SK-N-SH (cell line): ENCODE data around the gene HIGD1C. TPM values are rescaled to one million over a fixed set of nuclear protein-coding genes. Genes with fewer than 3 reads are reported as not detected.

Experiments used
- CTCF ChIA-PET: fragments of 300-600, 350-600 bp; formaldehyde crosslinking; extraction: SDS; loops from one replicate; lab custom pipeline; 2021; lab: Yijun Ruan, JAX
- POLR2A ChIA-PET: fragments of 350-600 bp; sonication (Branson Sonifier 250); formaldehyde crosslinking; extraction: SDS; loops from one replicate; lab custom pipeline; 2020; ENCODE audit warnings: antibody characterized with exemption, inconsistent platforms; lab: Yijun Ruan, JAX
- DNase-seq: peaks from one replicate; pipeline ENCODE4 v3.0.0; 2012
- H2AFZ ChIP-seq: fragments of 200-600 bp; sonication (generic); 2 replicates; pipeline ENCODE4 v1.8.1; 2016; ENCODE audit warnings: antibody characterized with exemption, mild to moderate bottlenecking, low read depth
- H3F3A ChIP-seq: fragments of 200-600 bp; sonication (generic); replicated peaks from 2 replicates; pipeline ENCODE3; 2016; ENCODE audit warnings: antibody characterized with exemption, mild to moderate bottlenecking; ENCODE audit not compliant: insufficient read depth
- H3K27ac ChIP-seq, 2 experiments: fragments of 200-500 bp in 1 of 2; fragments of 200-600 bp in 1 of 2; sonication (Bioruptor generic) in 1 of 2; sonication (generic), shearing (Covaris generic) in 1 of 2; 2 replicates each; pipeline versions ENCODE4 v1.5.1 to v1.6.1; 2014 to 2016; ENCODE audit warnings: low read depth in 2 of 2, inconsistent platforms in 1 of 2, low read length in 1 of 2, mild to moderate bottlenecking in 1 of 2, mixed read lengths in 1 of 2
- H3K27me3 ChIP-seq: fragments of 200-600 bp; sonication (generic), shearing (Covaris generic); 2 replicates; pipeline ENCODE4 v1.6.1; 2016; ENCODE audit warnings: mixed run types; ENCODE audit not compliant: insufficient read depth
- H3K36me3 ChIP-seq, 2 experiments: fragments of 200-500 bp in 1 of 2; fragments of 200-600 bp in 1 of 2; sonication (Bioruptor generic) in 1 of 2; sonication (generic) in 1 of 2; replicated peaks in 1 of 2; 2 replicates each; pipeline versions ENCODE3 to v1.5.1; 2014 to 2016; ENCODE audit warnings: low read length in 1 of 2, mild to moderate bottlenecking in 1 of 2; ENCODE audit not compliant: insufficient read depth in 2 of 2, control insufficient read depth in 1 of 2
- H3K4me1 ChIP-seq, 2 experiments: fragments of 200-500 bp in 1 of 2; fragments of 200-600 bp in 1 of 2; sonication (Bioruptor generic) in 1 of 2; sonication (generic), shearing (Covaris generic) in 1 of 2; 2 replicates each; pipeline versions ENCODE4 v1.5.1 to v1.6.1; 2014 to 2016; ENCODE audit warnings: low read depth in 1 of 2, low read length in 1 of 2, mixed run types in 1 of 2; ENCODE audit not compliant: insufficient read depth in 2 of 2, control insufficient read depth in 1 of 2
- H3K4me2 ChIP-seq: fragments of 200-600 bp; sonication (generic), shearing (Covaris generic); 2 replicates; pipeline ENCODE4 v1.6.1; 2017; ENCODE audit warnings: mixed run types
- H3K4me3 ChIP-seq, 2 experiments: fragments of 200-500 bp in 1 of 2; fragments of 200-600 bp in 1 of 2; sonication (Bioruptor generic) in 1 of 2; sonication (generic), shearing (Covaris generic) in 1 of 2; 2 replicates each; pipeline versions ENCODE4 v1.5.1 to v1.8.1; 2014 to 2016; ENCODE audit warnings: low read depth in 2 of 2, inconsistent platforms in 1 of 2, low read length in 1 of 2, mild to moderate bottlenecking in 1 of 2, mixed read lengths in 1 of 2, moderate library complexity in 1 of 2
- H3K79me2 ChIP-seq: fragments of 200-600 bp; sonication (generic); 2 replicates; pipeline ENCODE4 v1.8.1; 2017; ENCODE audit warnings: mild to moderate bottlenecking; ENCODE audit not compliant: insufficient read depth
- H3K9ac ChIP-seq: fragments of 200-600 bp; sonication (generic); 2 replicates; pipeline ENCODE4 v1.6.1; 2017; ENCODE audit warnings: mixed run types
- H3K9me2 ChIP-seq: fragments of 200-600 bp; sonication (generic); 2 replicates; pipeline ENCODE4 v1.6.1; 2017; ENCODE audit warnings: mixed run types
- H3K9me3 ChIP-seq: fragments of 200-600 bp; sonication (generic); 2 replicates; pipeline ENCODE4 v1.6.1; 2017; ENCODE audit warnings: mixed run types, mild to moderate bottlenecking, moderate library complexity
- H4K20me1 ChIP-seq: fragments of 200-600 bp; sonication (generic); 2 replicates; pipeline ENCODE4 v1.6.1; 2017; ENCODE audit warnings: mild to moderate bottlenecking, mixed run types; ENCODE audit not compliant: insufficient read depth
- ELF1 ChIP-seq: IDR thresholded peaks from 2 replicates; pipeline ENCODE4 v1.4.0; 2012
- FOSL2 ChIP-seq: IDR thresholded peaks from 2 replicates; pipeline ENCODE4 v1.4.0; 2012; ENCODE audit warnings: low read depth, mild to moderate bottlenecking, moderate library complexity, borderline replicate concordance
- GABPA ChIP-seq: IDR thresholded peaks from 2 replicates; pipeline ENCODE4 v1.4.0; 2012; ENCODE audit warnings: low read depth, mild to moderate bottlenecking
- GATA2 ChIP-seq: sonication (generic); formaldehyde crosslinking; IDR thresholded peaks from 2 replicates; pipeline ENCODE4 v1.5.0; 2020; ENCODE audit warnings: mild to moderate bottlenecking, missing genetic modification reagents
- JUND ChIP-seq: IDR thresholded peaks from 2 replicates; pipeline ENCODE4 v1.4.0; 2012
- MEF2A ChIP-seq: IDR thresholded peaks from 2 replicates; pipeline ENCODE4 v1.4.0; 2012; ENCODE audit warnings: low read depth, borderline replicate concordance
- NFIC ChIP-seq: IDR thresholded peaks from 2 replicates; pipeline ENCODE4 v1.4.0; 2012; ENCODE audit warnings: borderline replicate concordance
- RAD21 ChIP-seq: IDR thresholded peaks from 2 replicates; pipeline ENCODE4 v1.6.1; 2012; ENCODE audit warnings: mild to moderate bottlenecking, low read length
- RCOR1 ChIP-seq: fragments of 150-350 bp; IDR thresholded peaks from 2 replicates; pipeline ENCODE4 v1.6.1; 2017; ENCODE audit warnings: antibody characterized with exemption, low read length
- RFX5 ChIP-seq: IDR thresholded peaks from 2 replicates; pipeline ENCODE4 v1.6.1; 2012; ENCODE audit warnings: mild to moderate bottlenecking, improper control_type of control experiment, low read length
- RXRA ChIP-seq: IDR thresholded peaks from 2 replicates; pipeline ENCODE4 v1.4.0; 2012; ENCODE audit warnings: low read depth, mild to moderate bottlenecking, borderline replicate concordance
- SMC3 ChIP-seq: IDR thresholded peaks from 2 replicates; pipeline ENCODE4 v1.6.1; 2012; ENCODE audit warnings: low read depth, low read length, improper control_type of control experiment
- TAF1 ChIP-seq: IDR thresholded peaks from 2 replicates; pipeline ENCODE4 v1.6.1; 2012; ENCODE audit warnings: low read depth, mild to moderate bottlenecking, low read length, moderate library complexity, borderline replicate concordance
- TCF12 ChIP-seq: IDR thresholded peaks from 2 replicates; pipeline ENCODE4 v1.4.0; 2012
- TEAD4 ChIP-seq: IDR thresholded peaks from 2 replicates; pipeline ENCODE4 v1.4.0; 2012; ENCODE audit warnings: mild to moderate bottlenecking, borderline replicate concordance; ENCODE audit not compliant: insufficient read depth
- YY1 ChIP-seq: IDR thresholded peaks from 2 replicates; pipeline ENCODE4 v1.4.0; 2012; ENCODE audit warnings: low read depth, mild to moderate bottlenecking
- WGBS: methylation state at CpG from one replicate; pipeline ENCODE4 v1.1.6; 2017; ENCODE audit warnings: low lambda C conversion rate; 5-methylcytosine and 5-hydroxymethylcytosine counted together
- polyA plus RNA-seq, 3 experiments: library from polyadenylated mRNA; depleted of rRNA; stranded (reverse); fragments of >200 nt; gene quantifications; 2 replicates each; pipeline ENCODE4 v1.2.3, GENCODE V29; 2012
- TF ChIP-seq, protein P1 (sequence below): IDR thresholded peaks from 2 replicates; pipeline ENCODE4 v1.6.1; 2012; ENCODE audit warnings: mild to moderate bottlenecking, low read depth, low read length, moderate library complexity
- TF ChIP-seq, protein P2 (sequence below): IDR thresholded peaks from 2 replicates; pipeline ENCODE4 v1.4.0; 2012; ENCODE audit warnings: low read depth, borderline replicate concordance

The HIGD1C gene
- polyA plus RNA-seq, 1 of the 3 experiments (the other 2 are of a cell fraction): not detected

DNA sequence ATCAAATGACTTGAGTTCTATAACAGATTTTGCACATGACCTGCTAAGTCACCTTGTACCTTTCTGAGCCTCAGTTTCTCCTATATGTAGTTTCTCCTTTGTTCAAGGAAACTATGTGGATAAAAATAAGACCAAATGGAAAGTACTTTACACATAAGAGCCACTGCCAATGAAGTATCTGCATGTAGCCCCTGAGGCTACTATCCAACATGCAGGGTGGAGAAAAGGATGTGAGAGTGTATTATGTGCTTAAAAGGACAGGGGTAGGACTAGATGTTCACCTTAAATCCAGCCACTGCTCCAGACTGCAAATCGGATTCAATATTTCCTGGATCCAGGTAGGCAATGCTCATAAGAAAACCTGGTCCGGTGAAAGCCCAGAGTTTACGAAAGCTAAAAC, 52.7 kb downstream of the HIGD1C start:
- Histone ChIP-seq H3F3A (no peaks in the 10 kb centered on the region), H3K79me2 (peaks cover 15% of the 10 kb centered on the region), H3K27ac (no peak overlapping the region), H3K4me3 (no peak overlapping the region), H3K4me2 (no peak overlapping the region), H4K20me1 (no peaks in the 10 kb centered on the region), H3K36me3 (peaks cover 19 to 29% of the 10 kb centered on the region in 2 experiments), H2AFZ (no peak overlapping the region), H3K9ac (no peak overlapping the region), H3K4me1 (no peaks in the 10 kb centered on the region), H3K27me3 (no peaks in the 10 kb centered on the region), H3K9me2 (no peaks in the 10 kb centered on the region), H3K9me3 (no peaks in the 10 kb centered on the region)
- ChIA-PET POLR2A (no interaction called here), CTCF (interaction anchor here (1.0 to 1.6 kb wide), 3 partner anchors 18 to 238 kb away, joined by 3 to 5 read pairs (median 3); no protein-coding TSS in a partner anchor)
- WGBS: 94% methylated on average over 3 of the region's 3 CpGs
- DNase-seq: no peak
- TF ChIP-seq ELF1 (no peak), RFX5 (no peak), YY1 (no peak), JUND (no peak), TEAD4 (no peak), NFIC (no peak), MEF2A (no peak)

DNA sequence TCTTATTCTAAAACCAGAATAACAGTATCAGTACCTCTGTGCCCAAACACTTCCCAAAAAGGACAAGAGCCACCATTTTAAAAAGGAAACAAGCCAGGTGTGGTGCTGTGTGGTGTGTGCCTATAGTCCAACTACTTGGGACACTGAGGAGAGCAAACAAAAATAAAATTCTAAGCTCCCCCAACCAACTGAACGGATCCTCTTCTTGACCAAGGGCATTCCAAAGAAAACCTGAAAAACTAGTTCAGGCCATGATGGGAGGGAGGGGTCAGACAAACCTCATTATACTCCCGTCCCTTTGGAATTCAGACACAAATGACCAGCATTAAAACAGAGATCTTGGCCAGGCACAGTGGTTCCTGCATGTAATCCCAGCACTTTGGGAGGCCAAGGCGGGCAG, 53.3 kb downstream of the HIGD1C start:
- POLR2A ChIA-PET: no interaction called here

More for the DNA sequence above, 53.3 kb downstream of the HIGD1C start:
- H3K9me3 ChIP-seq: no peaks in the 10 kb centered on the region
- peaks cover 19 to 24% of the 10 kb centered on the region in 2 experiments for H3K36me3 ChIP-seq
- H3K27me3 ChIP-seq: no peaks in the 10 kb centered on the region
- no peak overlapping the region for H3K27ac ChIP-seq
- CTCF ChIA-PET: interaction anchor here (0.6 to 1.6 kb wide), 2 partner anchors 19 to 254 kb away, joined by 4 to 5 read pairs; no protein-coding TSS in a partner anchor
- TF ChIP-seq SMC3 (no peak), RXRA (no peak), YY1 (no peak), JUND (no peak), RAD21 (no peak), TAF1 (no peak), NFIC (no peak), GATA2 (no peak), FOSL2 (no peak), TCF12 (no peak), RCOR1 (no peak), GABPA (no peak)
- TF ChIP-seq, protein P1, sequence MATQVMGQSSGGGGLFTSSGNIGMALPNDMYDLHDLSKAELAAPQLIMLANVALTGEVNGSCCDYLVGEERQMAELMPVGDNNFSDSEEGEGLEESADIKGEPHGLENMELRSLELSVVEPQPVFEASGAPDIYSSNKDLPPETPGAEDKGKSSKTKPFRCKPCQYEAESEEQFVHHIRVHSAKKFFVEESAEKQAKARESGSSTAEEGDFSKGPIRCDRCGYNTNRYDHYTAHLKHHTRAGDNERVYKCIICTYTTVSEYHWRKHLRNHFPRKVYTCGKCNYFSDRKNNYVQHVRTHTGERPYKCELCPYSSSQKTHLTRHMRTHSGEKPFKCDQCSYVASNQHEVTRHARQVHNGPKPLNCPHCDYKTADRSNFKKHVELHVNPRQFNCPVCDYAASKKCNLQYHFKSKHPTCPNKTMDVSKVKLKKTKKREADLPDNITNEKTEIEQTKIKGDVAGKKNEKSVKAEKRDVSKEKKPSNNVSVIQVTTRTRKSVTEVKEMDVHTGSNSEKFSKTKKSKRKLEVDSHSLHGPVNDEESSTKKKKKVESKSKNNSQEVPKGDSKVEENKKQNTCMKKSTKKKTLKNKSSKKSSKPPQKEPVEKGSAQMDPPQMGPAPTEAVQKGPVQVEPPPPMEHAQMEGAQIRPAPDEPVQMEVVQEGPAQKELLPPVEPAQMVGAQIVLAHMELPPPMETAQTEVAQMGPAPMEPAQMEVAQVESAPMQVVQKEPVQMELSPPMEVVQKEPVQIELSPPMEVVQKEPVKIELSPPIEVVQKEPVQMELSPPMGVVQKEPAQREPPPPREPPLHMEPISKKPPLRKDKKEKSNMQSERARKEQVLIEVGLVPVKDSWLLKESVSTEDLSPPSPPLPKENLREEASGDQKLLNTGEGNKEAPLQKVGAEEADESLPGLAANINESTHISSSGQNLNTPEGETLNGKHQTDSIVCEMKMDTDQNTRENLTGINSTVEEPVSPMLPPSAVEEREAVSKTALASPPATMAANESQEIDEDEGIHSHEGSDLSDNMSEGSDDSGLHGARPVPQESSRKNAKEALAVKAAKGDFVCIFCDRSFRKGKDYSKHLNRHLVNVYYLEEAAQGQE: no peak
- TF ChIP-seq, protein P2, sequence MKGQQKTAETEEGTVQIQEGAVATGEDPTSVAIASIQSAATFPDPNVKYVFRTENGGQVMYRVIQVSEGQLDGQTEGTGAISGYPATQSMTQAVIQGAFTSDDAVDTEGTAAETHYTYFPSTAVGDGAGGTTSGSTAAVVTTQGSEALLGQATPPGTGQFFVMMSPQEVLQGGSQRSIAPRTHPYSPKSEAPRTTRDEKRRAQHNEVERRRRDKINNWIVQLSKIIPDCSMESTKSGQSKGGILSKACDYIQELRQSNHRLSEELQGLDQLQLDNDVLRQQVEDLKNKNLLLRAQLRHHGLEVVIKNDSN: no peak
- WGBS: 94% methylated on average over 3 of the region's 3 CpGs
- H3F3A ChIP-seq: no peaks in the 10 kb centered on the region
- no peak overlapping the region for H3K9ac ChIP-seq
- H3K79me2 ChIP-seq: peaks cover 20% of the 10 kb centered on the region
- no peak overlapping the region for H2AFZ ChIP-seq
- no peak for DNase-seq
- H3K4me3 ChIP-seq: no peak overlapping the region
- H3K4me1 ChIP-seq: no peaks in the 10 kb centered on the region
- no peaks in the 10 kb centered on the region for H3K9me2 ChIP-seq
- no peak overlapping the region for H3K4me2 ChIP-seq
- H4K20me1 ChIP-seq: no peaks in the 10 kb centered on the region
